DLD1 (cell line): ENCODE data around the gene TSSK6.

Source experiments
- in situ Hi-C: cut with HindIII; loops from 2 replicates; pipeline ENCODE4 v1.10.0; 2017; ENCODE audit warnings: low sequenced_read_pairs

TSSK6 gene

DNA sequence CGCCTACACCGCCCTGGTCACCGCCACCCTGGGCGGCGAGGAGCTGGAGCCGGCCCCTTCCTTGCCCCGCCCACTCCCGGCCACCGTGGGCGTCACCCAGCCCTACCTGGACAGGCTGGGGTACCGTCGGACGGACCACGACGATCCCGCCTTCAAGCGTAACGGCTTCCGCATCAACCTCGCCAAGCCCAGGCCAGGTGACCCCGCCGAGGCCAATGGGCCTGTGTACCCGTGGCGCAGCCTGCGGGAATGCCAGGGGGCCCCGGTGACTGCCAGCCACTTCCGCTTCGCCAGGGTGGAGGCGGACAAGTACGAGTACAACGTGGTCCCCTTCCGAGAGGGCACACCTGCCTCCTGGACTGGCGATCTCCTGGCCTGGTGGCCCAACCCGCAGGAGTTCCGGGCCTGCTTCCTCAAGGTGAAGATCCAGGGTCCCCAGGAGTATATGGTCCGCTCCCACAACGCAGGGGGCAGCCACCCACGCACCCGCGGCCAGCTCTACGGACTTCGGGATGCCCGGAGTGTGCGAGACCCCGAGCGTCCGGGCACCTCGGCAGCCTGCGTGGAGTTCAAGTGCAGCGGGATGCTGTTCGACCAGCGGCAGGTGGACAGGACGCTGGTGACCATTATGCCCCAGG lies 29.7 kb upstream of the TSSK6 start:
- in situ Hi-C loops = no loop called here

DNA sequence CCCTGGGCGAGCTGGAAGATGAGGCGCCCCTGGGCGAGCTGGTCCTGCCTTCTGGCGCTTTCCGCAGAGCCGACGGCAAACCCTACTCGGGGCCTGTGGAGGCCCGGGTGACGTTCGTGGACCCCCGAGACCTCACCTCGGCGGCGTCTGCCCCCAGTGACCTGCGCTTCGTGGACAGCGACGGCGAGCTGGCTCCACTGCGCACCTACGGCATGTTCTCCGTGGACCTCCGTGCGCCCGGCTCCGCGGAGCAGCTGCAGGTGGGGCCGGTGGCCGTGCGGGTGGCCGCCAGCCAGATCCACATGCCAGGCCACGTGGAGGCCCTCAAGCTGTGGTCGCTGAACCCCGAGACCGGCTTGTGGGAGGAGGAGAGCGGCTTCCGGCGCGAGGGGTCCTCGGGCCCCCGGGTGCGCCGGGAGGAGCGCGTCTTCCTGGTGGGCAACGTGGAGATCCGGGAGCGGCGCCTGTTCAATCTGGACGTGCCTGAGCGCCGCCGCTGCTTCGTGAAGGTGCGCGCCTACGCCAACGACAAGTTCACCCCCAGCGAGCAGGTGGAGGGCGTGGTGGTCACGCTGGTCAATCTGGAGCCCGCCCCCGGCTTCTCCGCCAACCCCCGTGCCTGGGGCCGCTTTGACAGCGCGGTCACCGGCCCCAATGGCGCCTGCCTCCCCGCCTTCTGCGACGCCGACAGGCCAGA lies 29.1 kb upstream of the TSSK6 start:
- in situ Hi-C loops = no loop called here

DNA sequence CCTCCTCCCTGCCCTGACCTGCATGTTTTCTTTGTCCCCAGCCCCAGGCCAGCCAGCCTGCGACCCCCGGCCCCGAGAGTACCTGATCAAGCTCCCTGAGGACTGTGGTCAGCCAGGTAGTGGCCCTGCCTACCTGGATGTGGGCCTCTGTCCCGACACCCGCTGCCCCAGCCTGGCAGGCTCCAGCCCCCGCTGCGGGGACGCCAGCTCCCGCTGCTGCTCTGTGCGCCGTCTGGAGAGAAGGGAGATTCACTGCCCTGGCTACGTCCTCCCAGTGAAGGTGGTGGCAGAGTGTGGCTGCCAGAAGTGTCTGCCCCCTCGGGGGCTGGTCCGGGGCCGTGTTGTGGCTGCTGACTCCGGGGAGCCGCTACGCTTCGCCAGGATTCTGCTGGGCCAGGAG lies 28.3 kb upstream of the TSSK6 start:
- in situ Hi-C loops = no loop called here

DNA sequence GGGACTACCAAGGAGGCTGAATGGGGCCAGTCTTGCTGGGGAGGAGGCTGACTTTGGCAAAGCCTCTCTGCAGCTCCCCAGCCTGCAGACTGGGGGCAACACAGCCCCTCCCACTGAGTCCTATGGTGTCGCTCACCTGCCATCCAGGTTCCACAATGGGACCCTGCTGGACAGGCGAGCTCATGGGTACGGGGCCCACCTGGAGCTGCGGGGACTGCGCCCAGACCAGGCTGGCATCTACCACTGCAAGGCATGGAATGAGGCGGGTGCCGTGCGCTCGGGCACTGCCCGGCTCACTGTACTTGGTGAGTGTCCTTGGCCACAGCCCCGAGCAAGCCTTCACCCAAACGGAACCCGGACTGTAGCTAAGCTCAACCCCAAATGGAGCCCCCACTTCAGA lies 27.8 kb upstream of the TSSK6 start:
- in situ Hi-C loops = no loop called here

DNA sequence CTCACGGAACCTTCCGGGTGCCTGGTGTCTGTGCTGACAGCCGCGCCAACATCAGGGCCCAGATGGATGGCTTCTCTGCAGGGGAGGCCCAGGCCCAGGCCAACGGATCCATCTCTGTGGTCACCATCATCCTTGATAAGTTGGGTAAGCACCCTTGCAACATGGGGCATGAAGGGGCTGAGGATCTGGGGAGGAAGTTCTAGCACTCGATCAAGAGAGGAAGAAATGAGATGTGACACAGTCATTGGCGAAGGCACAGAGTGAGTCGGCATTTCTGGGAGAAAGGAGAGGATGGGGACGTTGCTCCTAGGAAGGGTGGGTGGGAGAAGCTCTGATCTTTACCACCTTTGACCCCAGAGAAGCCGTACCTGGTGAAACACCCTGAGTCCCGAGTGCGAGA lies 27.2 kb upstream of the TSSK6 start:
- in situ Hi-C loops = no loop called here

DNA sequence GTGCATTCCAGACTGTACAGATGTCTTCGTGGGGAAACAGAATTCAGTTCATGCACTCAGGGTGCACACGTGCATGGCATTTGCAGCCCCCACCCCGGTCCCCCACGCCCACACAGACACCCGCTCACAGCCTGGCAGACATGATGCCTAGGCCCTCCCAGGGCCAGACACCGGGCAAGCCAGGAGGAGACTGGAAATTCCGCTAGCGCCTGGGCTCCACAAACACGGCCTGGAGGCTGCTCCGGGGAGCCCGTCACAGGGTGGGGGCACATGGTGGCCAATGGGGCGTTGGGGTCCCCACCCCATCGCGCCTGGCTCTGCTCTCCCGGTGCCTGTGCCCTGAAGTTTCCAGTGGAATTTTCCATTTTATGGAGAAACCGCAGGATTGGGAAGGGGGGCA lies 26.3 kb upstream of the TSSK6 start:
- in situ Hi-C loops = no loop called here

DNA sequence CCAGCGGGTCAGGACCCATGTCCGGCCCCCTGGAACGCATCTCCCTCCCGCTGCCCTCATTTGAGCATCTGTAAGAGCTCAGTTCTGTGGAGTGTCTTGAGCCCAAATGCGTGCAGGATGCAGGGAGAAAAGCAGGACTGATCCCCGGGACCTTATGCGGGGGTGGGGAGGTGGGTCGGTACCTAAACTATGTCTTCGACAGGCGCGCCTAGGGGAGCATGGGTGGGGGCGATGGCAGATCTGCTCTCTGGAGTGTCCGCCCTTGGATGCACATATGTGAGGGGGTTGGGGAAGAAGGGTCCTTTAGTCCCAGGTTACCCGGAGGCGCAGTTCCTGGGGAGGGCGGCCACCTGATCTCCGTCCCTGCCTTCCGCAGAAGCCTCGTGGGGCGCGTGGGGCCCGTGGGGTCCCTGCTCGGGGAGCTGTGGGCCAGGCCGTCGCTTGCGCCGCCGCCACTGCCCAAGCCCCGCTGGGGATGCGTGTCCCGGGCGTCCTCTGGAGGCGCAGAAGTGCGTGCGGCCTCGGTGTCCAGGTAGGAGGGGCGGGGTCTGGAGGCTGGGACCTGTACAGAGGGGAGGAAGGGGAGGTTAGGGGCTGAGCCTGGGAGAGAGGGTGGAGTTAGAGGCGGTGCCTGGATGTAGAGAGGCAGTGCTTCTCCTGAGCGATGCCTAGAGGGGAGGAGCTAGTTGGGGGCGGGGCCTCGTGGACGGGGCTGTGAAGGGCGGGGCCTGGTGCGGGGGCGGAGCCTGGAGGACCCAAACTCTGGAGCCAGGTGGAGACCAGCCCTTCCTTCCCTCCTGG lies 25.6 kb upstream of the TSSK6 start:
- in situ Hi-C loops = no loop called here

DNA sequence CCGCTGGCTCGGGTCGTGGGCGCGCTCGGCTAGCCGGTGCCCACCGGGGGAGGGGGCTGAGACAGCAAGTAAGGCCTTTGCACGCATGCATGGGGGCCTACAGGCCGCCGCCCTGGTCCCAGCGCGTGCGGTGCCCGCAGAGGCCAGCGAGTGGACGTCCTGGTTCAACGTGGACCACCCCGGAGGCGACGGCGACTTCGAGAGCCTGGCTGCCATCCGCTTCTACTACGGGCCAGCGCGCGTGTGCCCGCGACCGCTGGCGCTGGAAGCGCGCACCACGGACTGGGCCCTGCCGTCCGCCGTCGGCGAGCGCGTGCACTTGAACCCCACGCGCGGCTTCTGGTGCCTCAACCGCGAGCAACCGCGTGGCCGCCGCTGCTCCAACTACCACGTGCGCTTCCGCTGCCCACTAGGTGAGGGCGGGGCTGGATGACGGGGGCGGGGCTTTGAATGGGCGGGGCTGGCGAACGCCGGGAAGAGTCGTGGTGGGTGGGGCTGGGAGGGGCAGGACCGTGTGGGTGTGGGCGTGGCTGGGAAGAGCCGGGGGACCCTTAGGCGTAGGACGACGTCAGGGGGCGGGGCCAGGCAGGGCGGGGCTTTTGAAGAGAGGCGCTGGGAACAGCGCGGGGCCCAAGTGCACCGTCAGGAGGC lies 24.8 kb upstream of the TSSK6 start:
- in situ Hi-C loops = no loop called here

DNA sequence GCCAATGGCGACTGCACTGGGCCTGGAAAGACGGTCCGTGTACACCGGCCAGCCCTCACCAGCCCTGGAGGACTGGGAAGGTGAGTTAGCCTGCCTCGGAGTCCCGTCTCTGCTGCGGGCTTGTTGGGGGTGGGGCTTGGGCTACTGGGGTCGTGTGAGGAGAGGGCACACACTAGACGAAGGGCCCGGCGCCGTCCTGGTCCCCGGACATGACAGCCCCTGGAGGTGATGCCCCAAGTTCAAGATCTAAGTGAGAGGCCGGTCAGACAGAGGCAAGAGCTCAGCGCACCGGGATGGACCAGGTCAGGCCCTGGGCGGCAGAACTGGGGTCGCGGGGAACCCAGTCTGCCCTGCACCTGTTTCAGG lies 24.3 kb upstream of the TSSK6 start:
- in situ Hi-C loops = no loop called here

DNA sequence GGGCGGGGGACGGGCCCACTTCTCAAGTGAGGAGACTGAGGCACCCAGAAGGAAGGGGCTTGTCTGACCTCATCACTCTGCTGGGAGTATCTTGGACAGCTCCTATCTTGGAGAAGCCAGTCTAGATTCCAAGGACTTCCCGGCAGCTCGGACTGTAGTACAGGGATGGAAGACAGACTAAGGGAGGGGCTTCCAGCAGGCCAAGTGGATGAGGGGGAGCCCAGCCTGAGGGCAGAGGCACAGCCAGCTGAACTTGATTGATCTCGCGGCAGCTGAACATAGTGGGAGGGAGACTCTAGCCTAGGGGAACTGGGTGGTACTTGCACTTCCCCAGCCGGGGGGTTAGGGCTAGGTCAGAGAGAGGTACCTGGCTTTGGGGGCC lies 23.4 kb upstream of the TSSK6 start:
- in situ Hi-C loops = no loop called here

DNA sequence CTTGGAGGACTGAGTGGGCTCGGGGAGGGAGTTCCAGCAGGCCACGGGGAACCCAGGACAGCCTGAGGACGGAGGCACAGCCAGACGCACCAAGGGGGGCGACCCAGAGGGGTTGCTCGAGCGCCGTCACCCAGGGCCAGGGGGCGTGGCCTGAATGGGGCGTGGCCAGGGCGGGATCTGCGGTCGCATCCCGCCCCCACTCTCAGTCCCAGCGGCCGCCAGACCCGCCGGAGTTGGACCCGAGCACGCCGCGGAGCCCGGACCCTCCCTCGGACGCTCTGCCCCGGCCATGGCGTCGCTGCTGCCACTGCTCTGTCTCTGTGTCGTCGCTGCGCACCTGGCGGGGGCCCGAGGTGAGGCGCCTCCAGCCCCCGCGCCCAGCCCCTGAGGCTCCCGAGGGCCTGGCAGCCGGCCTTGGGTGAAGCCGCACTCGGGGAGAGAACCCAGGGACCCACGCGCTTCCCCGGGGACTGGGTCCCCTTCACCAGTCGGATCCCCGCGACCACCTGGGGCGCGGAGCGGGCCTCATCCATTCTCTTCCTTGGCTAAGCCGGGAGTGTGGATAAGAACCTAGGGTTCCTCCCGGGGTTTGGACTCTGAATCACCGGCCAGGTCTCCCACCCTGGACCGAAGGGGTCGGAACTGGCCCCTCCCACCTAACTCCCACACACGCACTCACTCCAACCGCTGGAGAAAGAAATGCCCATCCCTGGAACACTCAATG lies 22.9 kb upstream of the TSSK6 start, which contains the start of gene CILP2:
Gene CILP2, plus strand, starts transcription at position 205 of the 724 bp plus-strand sequence. Its CDS starts 85 bp downstream, at position 290.
- in situ Hi-C loops = no loop called here

DNA sequence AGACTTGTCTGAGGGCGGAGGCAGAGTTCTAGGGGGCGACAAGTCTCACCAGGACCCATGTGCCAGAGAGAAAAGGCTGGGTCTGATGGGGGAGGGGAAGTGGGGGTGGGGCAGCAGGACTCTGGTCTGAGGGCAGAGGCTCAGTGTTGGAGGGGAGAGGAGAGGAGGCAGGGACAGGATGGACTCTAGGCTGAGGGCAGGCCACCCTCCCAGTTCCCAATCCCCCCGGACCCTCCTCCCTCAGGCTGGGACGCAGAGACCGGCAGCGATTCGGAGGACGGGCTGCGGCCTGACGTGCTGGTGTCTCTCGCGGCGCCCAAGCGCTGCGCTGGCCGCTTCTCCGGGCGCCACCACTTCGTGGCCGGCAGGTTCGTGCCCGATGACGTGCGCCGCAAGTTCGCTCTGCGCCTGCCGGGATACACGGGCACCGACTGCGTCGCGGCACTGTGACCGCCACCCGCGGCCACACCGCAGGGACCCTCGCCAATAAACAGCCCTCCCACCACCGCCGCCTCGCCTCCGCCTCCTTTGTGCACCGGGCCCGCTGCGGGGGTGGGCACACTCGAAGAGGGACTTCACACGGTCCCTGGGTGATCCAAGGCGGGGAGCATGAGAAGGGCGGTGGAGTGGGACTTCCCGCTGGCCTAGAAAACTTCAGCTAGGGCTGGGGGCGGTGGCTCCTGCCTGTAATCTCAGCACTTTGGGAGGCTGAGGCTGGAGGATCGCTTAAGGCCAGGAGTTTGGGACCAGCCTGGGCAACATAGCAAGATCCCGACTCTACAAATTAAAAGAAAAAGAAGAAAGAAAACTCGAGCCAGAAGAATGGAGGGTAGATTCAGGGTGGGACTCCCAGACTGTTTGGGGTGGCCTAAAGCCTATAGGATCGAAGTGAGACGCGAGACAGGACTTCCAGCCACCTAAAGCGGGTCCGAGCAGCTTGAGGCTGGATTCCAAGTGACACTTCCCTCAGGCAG lies 22.0 kb upstream of the TSSK6 start:
- in situ Hi-C loops = no loop called here

DNA sequence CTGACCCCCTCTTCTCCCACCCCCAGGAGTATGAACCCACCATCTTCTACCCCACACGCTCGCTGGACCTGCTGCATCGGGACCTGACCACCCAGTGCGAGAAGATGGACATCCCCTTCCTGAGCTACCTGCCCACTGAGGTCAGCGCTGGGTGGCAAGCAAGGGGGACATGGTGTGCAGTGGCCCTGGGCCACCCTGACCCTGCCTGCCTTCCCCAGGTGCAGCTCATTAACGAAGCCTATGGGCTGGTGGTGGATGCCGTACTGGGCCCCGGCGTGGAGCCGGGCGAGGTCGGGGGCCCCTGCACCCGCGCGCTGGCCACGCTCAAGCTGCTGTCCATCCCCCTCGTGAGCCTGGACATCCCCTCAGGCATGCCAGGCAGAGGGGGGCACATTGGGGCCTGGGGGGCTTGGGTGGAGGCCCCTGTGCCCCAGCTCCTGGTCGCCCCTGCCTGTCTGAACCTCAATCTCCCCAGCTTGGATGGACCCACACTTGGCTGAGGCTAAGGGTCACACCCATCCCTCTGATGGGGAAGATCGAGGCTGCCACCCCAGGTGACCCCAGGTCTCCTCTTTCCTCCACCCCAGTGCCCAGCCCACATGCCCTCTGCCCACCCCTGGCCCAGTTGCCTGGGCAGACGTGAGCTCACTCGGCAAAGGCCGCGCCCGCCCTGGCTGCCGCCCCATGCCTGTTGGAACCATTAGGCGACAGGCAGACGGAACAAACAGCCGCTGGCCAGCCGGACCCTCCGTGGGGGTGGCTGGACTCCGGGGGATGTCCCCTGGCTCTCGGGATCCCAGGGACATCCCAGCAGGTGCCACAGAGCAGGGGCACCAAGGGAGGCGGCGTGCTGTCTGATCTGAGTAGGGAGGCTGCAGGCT lies 20.2 kb upstream of the TSSK6 start:
- in situ Hi-C loops = no loop called here

DNA sequence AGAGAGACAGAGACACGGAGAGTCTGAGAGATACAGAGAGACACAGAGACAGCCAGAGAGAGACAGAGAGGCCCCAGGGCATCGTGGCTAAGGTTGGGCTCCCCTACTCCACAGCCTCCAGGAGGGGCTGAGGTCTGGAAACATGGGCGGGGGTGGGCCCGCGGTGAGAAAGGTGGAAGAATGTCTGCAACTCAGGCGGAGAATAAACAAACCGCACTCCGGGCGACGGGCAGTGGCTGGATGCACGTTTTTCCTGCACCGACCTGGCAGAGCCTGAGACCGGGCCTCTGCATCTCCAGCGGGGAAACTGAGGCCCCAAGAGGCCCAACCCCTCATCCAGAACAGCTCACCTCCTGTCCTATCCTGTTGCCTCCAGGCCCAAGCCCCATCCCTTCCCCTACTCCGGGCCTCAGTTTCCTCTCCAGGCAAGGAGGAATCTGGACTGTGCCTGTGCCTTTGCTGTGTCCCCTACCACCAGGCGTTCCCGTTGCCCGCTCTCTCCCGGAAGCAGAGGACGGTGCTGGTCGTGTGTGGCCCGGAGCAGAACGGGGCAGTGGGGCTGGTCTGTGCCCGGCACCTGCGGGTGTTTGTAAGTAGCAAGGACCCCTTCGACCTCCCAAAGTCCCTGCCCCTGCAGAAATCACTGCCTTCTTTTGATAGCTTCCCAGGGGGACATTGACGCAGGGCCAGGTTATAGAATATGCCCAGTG lies 19.4 kb upstream of the TSSK6 start:
- in situ Hi-C loops = no loop called here

DNA sequence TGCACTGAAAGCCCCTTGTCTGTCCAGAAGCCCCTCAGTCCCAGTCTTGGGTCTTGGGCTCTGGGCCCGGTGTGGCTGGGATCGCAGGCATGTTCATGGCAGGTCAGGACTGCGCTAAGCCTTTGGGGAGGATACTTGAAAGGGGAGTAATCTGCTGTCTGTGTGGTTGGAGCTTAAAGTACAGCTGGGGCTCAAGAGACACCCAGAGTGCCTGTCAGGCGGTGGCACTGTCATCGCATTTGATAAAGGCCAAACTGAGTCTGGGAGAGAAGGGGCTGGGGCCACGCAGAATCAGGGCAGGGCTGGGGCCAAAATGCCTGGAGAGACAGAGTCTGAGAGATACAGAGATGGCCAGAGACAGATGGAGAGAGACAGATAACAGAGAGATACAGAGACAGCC lies 18.5 kb upstream of the TSSK6 start:
- in situ Hi-C loops = no loop called here

DNA sequence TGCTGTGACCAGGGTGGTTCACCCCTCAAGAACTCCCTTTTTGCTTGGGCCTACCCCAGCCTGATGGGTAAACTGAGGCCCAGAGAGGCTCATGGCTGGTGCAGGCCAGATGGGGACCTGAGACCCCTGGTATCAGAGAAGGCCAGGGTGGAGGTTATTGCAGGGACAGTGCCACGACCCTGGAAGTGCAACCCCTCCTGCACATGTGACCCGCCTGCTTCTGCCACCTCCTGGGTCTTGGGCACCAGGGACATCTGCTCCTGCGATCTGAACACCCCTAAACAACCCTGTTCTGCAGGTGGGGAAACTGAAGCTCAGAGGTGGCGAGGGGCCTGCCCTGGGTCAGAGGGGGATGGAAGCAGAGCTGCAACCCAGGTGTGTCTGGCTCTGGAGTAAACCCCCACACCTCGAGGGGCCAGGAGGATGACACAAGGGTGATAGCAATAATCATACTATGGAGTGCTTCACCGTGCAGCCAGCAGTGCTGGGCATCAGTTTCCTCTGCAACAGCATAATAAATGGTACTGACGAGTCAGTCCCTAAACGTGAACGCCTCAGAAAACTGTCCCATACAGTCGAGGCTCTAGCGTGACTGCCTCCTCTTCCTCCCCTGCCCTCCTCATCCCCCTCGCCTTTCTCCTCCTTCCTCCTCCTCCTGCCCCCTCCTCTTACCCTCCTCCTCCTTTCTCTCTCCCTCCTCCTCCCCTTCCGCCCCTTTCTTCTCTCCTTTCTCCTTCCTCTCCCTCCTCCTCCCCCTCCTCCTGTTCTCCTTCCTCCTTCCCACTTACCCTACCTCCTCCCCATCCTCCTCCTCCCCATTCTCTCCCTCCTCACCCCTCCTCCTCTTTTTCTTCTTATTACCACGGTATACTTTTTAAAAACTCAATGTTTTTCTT lies 17.7 kb upstream of the TSSK6 start:
- in situ Hi-C loops = no loop called here
